Measurements from ENCODE around the gene NAXD. TPM values are rescaled to one million over a fixed set of nuclear protein-coding genes. Genes with fewer than 3 reads are reported as not detected.

Gene NAXD
- total RNA-seq, 1 donor from 2014 or later: 41.2 TPM

GRCh38 chr13:110583178-110583865 lies 32.0 kb upstream of the NAXD start:
- Mint-ChIP-seq H3K9me3 (ENCODE audit: unreplicated experiment) (no peaks in the 10 kb centered on the region), H3K4me3 (ENCODE audit: unreplicated experiment) (no peak overlapping the region), H3K27me3 (ENCODE audit: unreplicated experiment) (no peaks in the 10 kb centered on the region), H3K4me1 (ENCODE audit: low read depth, unreplicated experiment) (no peaks in the 10 kb centered on the region), H3K27ac (ENCODE audit: unreplicated experiment) (no peak overlapping the region), H3K36me3 (ENCODE audit: unreplicated experiment) (no peaks in the 10 kb centered on the region)
- TF ChIP-seq CTCF (IDR thresholded peaks at IDR 0.05; ENCODE audit: partially characterized antibody, unreplicated experiment): no peak
- no peak for DNase-seq

GRCh38 chr13:110589793-110590390 lies 25.5 kb upstream of the NAXD start:
- Mint-ChIP-seq H3K36me3 (ENCODE audit: unreplicated experiment) (no peaks in the 10 kb centered on the region), H3K4me3 (ENCODE audit: unreplicated experiment) (no peak overlapping the region), H3K9me3 (ENCODE audit: unreplicated experiment) (no peaks in the 10 kb centered on the region), H3K27me3 (ENCODE audit: unreplicated experiment) (no peaks in the 10 kb centered on the region), H3K27ac (ENCODE audit: unreplicated experiment) (no peak overlapping the region), H3K4me1 (ENCODE audit: low read depth, unreplicated experiment) (no peaks in the 10 kb centered on the region)
- no peak for TF ChIP-seq CTCF (IDR thresholded peaks at IDR 0.05; ENCODE audit: partially characterized antibody, unreplicated experiment)
- DNase-seq: no peak

- TF ChIP-seq CTCF (IDR thresholded peaks at IDR 0.05; ENCODE audit: partially characterized antibody, unreplicated experiment): no peak
- Mint-ChIP-seq H3K9me3 (ENCODE audit: unreplicated experiment) (no peaks in the 10 kb centered on the region), H3K27ac (ENCODE audit: unreplicated experiment) (no peak overlapping the region), H3K36me3 (ENCODE audit: unreplicated experiment) (no peaks in the 10 kb centered on the region), H3K27me3 (ENCODE audit: unreplicated experiment) (no peaks in the 10 kb centered on the region), H3K4me1 (ENCODE audit: low read depth, unreplicated experiment) (no peaks in the 10 kb centered on the region), H3K4me3 (ENCODE audit: unreplicated experiment) (no peak overlapping the region)
- no peak for DNase-seq
These were observed 24.8 kb upstream of the NAXD start for GRCh38 chr13:110590577-110590976.

- Mint-ChIP-seq H3K27ac (ENCODE audit: unreplicated experiment) (no peak overlapping the region), H3K9me3 (ENCODE audit: unreplicated experiment) (no peaks in the 10 kb centered on the region), H3K4me3 (ENCODE audit: unreplicated experiment) (no peak overlapping the region), H3K36me3 (ENCODE audit: unreplicated experiment) (no peaks in the 10 kb centered on the region), H3K27me3 (ENCODE audit: unreplicated experiment) (no peaks in the 10 kb centered on the region), H3K4me1 (ENCODE audit: low read depth, unreplicated experiment) (peaks cover 2% of the 10 kb centered on the region)
- TF ChIP-seq CTCF (IDR thresholded peaks at IDR 0.05; ENCODE audit: partially characterized antibody, unreplicated experiment): no peak
- no peak for DNase-seq
These were observed 22.7 kb upstream of the NAXD start for GRCh38 chr13:110592665-110593064.

GRCh38 chr13:110593430-110594130 lies 21.8 kb upstream of the NAXD start:
- no peaks in the 10 kb centered on the region for H3K9me3 Mint-ChIP-seq (ENCODE audit: unreplicated experiment)
- H3K4me3 Mint-ChIP-seq (ENCODE audit: unreplicated experiment): no peak overlapping the region
- peaks cover 2% of the 10 kb centered on the region for H3K4me1 Mint-ChIP-seq (ENCODE audit: low read depth, unreplicated experiment)
- no peak for DNase-seq
- no peaks in the 10 kb centered on the region for H3K27me3 Mint-ChIP-seq (ENCODE audit: unreplicated experiment)
- H3K27ac Mint-ChIP-seq (ENCODE audit: unreplicated experiment): no peak overlapping the region
- H3K36me3 Mint-ChIP-seq (ENCODE audit: unreplicated experiment): no peaks in the 10 kb centered on the region
- peak; percentile 38 for TF ChIP-seq CTCF (IDR thresholded peaks at IDR 0.05; ENCODE audit: partially characterized antibody, unreplicated experiment)
